Measurements from ENCODE around the gene TNFRSF4.
A peak's percentile ranks its signal among the peaks of the same experiment; 100 is the strongest.

The TNFRSF4 gene

GRCh38 chr1:1236945-1237873 is 23.3 kb upstream of the TNFRSF4 start:
- H3K27ac ChIP-seq (ENCODE audit: insufficient read depth in 1 of 2, low read depth in 1 of 2, low read length in 2 of 2, poor library complexity in 1 of 2, severe bottlenecking in 2 of 2), result no peak overlapping the region
- H3K9me3 ChIP-seq (ENCODE audit: control extremely low read depth in 1 of 5, control insufficient read depth in 4 of 5, insufficient read depth in 2 of 5, low read depth in 1 of 5, low read length in 4 of 5), result no peaks in the 10 kb centered on the region
- peaks cover 0 to 19% (median 14%) of the 10 kb centered on the region in 4 experiments for H3K4me1 ChIP-seq (ENCODE audit: control extremely low read depth in 1 of 4, control insufficient read depth in 4 of 4, insufficient read depth in 4 of 4, low read length in 3 of 4)
- peaks cover 0 to 34% (median 0%) of the 10 kb centered on the region in 5 experiments for H3K27me3 ChIP-seq (replicated peaks in 2 of 5; ENCODE audit: control insufficient read depth in 4 of 5, insufficient read depth in 5 of 5, low read length in 4 of 5)
- 63% methylated on average over 29 of the region's 34 CpGs for WGBS (ENCODE audit: insufficient coverage)
- POLR2A ChIA-PET, result no interaction called here
- no peak for DNase-seq
- peaks cover 0 to 18% (median 16%) of the 10 kb centered on the region in 4 experiments for H3K36me3 ChIP-seq (ENCODE audit: control insufficient read depth in 4 of 4, insufficient read depth in 4 of 4, low read length in 3 of 4)
- CTCF ChIA-PET, result interaction anchor here (1.3 to 2.7 kb wide), 3 partner anchors 14 to 205 kb away, joined by 3 to 11 read pairs (median 3); no protein-coding TSS in a partner anchor
- no peak overlapping the region for H3K4me3 ChIP-seq (ENCODE audit: control insufficient read depth in 1 of 7, extremely low read depth in 1 of 7, insufficient read depth in 4 of 7, low read depth in 2 of 7, low read length in 6 of 7)

GRCh38 chr1:1236176-1236763 is 22.3 kb upstream of the TNFRSF4 start:
- peaks cover 0 to 19% (median 16%) of the 10 kb centered on the region in 4 experiments for H3K4me1 ChIP-seq (ENCODE audit: control extremely low read depth in 1 of 4, control insufficient read depth in 4 of 4, insufficient read depth in 4 of 4, low read length in 3 of 4)
- no peak overlapping the region for H3K27ac ChIP-seq (ENCODE audit: insufficient read depth in 1 of 2, low read depth in 1 of 2, low read length in 2 of 2, poor library complexity in 1 of 2, severe bottlenecking in 2 of 2)
- CTCF ChIA-PET, result interaction anchor here (1.3 to 2.7 kb wide), 3 partner anchors 15 to 204 kb away, joined by 3 to 11 read pairs (median 3); no protein-coding TSS in a partner anchor

GRCh38 chr1:1235016-1235744 is 21.2 kb upstream of the TNFRSF4 start:
- H3K27me3 ChIP-seq (replicated peaks in 2 of 5; ENCODE audit: control insufficient read depth in 4 of 5, insufficient read depth in 5 of 5, low read length in 4 of 5), result peaks cover 0 to 31% (median 0%) of the 10 kb centered on the region in 5 experiments
- no peaks in the 10 kb centered on the region for H3K9me3 ChIP-seq (ENCODE audit: control extremely low read depth in 1 of 5, control insufficient read depth in 4 of 5, insufficient read depth in 2 of 5, low read depth in 1 of 5, low read length in 4 of 5)
- ChIA-PET POLR2A (no interaction called here), CTCF (interaction anchor here (1.3 kb wide), 1 partner anchor 15 kb away, joined by 6 read pairs; no protein-coding TSS in a partner anchor)
- H3K4me3 ChIP-seq (ENCODE audit: control insufficient read depth in 1 of 7, extremely low read depth in 1 of 7, insufficient read depth in 4 of 7, low read depth in 2 of 7, low read length in 6 of 7), result no peak overlapping the region
- H3K4me1 ChIP-seq (ENCODE audit: control extremely low read depth in 1 of 4, control insufficient read depth in 4 of 4, insufficient read depth in 4 of 4, low read length in 3 of 4), result peaks cover 4 to 30% (median 26%) of the 10 kb centered on the region in 4 experiments
- DNase-seq, result no peak
- H3K36me3 ChIP-seq (ENCODE audit: control insufficient read depth in 4 of 4, insufficient read depth in 4 of 4, low read length in 3 of 4), result peaks cover 0 to 18% (median 16%) of the 10 kb centered on the region in 4 experiments
- 96% methylated on average over 23 of the region's 27 CpGs for WGBS (ENCODE audit: insufficient coverage)
- H3K27ac ChIP-seq (ENCODE audit: insufficient read depth in 1 of 2, low read depth in 1 of 2, low read length in 2 of 2, poor library complexity in 1 of 2, severe bottlenecking in 2 of 2), result no peak overlapping the region

More at GRCh38 chr1:1236176-1236763, 22.3 kb upstream of the TNFRSF4 start:
- 96% methylated on average over 19 of the region's 22 CpGs for WGBS (ENCODE audit: insufficient coverage)
- Histone ChIP-seq H3K9me3 (ENCODE audit: control extremely low read depth in 1 of 5, control insufficient read depth in 4 of 5, insufficient read depth in 2 of 5, low read depth in 1 of 5, low read length in 4 of 5) (no peaks in the 10 kb centered on the region), H3K4me3 (ENCODE audit: control insufficient read depth in 1 of 7, extremely low read depth in 1 of 7, insufficient read depth in 4 of 7, low read depth in 2 of 7, low read length in 6 of 7) (no peak overlapping the region), H3K36me3 (ENCODE audit: control insufficient read depth in 4 of 4, insufficient read depth in 4 of 4, low read length in 3 of 4) (peaks cover 0 to 18% (median 16%) of the 10 kb centered on the region in 4 experiments), H3K27me3 (replicated peaks in 2 of 5; ENCODE audit: control insufficient read depth in 4 of 5, insufficient read depth in 5 of 5, low read length in 4 of 5) (peaks cover 0 to 34% (median 0%) of the 10 kb centered on the region in 5 experiments)
- POLR2A ChIA-PET, result no interaction called here
- DNase-seq, result no peak

- POLR2A ChIA-PET, result no interaction called here
Measured at GRCh38 chr1:1234180-1234808, 20.3 kb upstream of the TNFRSF4 start.

GRCh38 chr1:1233567-1233892 is 19.6 kb upstream of the TNFRSF4 start:
- H3K27me3 ChIP-seq (replicated peaks in 2 of 5; ENCODE audit: control insufficient read depth in 4 of 5, insufficient read depth in 5 of 5, low read length in 4 of 5), result peaks cover 0 to 15% (median 0%) of the 10 kb centered on the region in 5 experiments
- peaks cover 0 to 32% (median 20%) of the 10 kb centered on the region in 4 experiments for H3K36me3 ChIP-seq (ENCODE audit: control insufficient read depth in 4 of 4, insufficient read depth in 4 of 4, low read length in 3 of 4)
- ChIA-PET CTCF (no interaction called here), POLR2A (no interaction called here)
- H3K4me1 ChIP-seq (ENCODE audit: control extremely low read depth in 1 of 4, control insufficient read depth in 4 of 4, insufficient read depth in 4 of 4, low read length in 3 of 4), result peaks cover 4 to 35% (median 33%) of the 10 kb centered on the region in 4 experiments
- H3K27ac ChIP-seq (ENCODE audit: insufficient read depth in 1 of 2, low read depth in 1 of 2, low read length in 2 of 2, poor library complexity in 1 of 2, severe bottlenecking in 2 of 2), result no peak overlapping the region
- 96% methylated on average over 15 of the region's 15 CpGs for WGBS (ENCODE audit: insufficient coverage)
- DNase-seq, result no peak
- no peaks in the 10 kb centered on the region for H3K9me3 ChIP-seq (ENCODE audit: control extremely low read depth in 1 of 5, control insufficient read depth in 4 of 5, insufficient read depth in 2 of 5, low read depth in 1 of 5, low read length in 4 of 5)
- H3K4me3 ChIP-seq (ENCODE audit: control insufficient read depth in 1 of 7, extremely low read depth in 1 of 7, insufficient read depth in 4 of 7, low read depth in 2 of 7, low read length in 6 of 7), result peak overlapping the region in 2 of 7 experiments; percentile 64 to 94

More at GRCh38 chr1:1234180-1234808, 20.3 kb upstream of the TNFRSF4 start:
- 95% methylated on average over 23 of the region's 28 CpGs for WGBS (ENCODE audit: insufficient coverage)
- no peak for DNase-seq
- CTCF ChIA-PET, result interaction anchor here (1.3 kb wide), 1 partner anchor 16 kb away, joined by 6 read pairs; no protein-coding TSS in a partner anchor
- Histone ChIP-seq H3K27me3 (replicated peaks in 2 of 5; ENCODE audit: control insufficient read depth in 4 of 5, insufficient read depth in 5 of 5, low read length in 4 of 5) (peaks cover 0 to 23% (median 0%) of the 10 kb centered on the region in 5 experiments), H3K9me3 (ENCODE audit: control extremely low read depth in 1 of 5, control insufficient read depth in 4 of 5, insufficient read depth in 2 of 5, low read depth in 1 of 5, low read length in 4 of 5) (no peaks in the 10 kb centered on the region), H3K4me3 (ENCODE audit: control insufficient read depth in 1 of 7, extremely low read depth in 1 of 7, insufficient read depth in 4 of 7, low read depth in 2 of 7, low read length in 6 of 7) (no peak overlapping the region), H3K4me1 (ENCODE audit: control extremely low read depth in 1 of 4, control insufficient read depth in 4 of 4, insufficient read depth in 4 of 4, low read length in 3 of 4) (peaks cover 4 to 35% (median 33%) of the 10 kb centered on the region in 4 experiments), H3K36me3 (ENCODE audit: control insufficient read depth in 4 of 4, insufficient read depth in 4 of 4, low read length in 3 of 4) (peaks cover 0 to 25% (median 16%) of the 10 kb centered on the region in 4 experiments), H3K27ac (ENCODE audit: insufficient read depth in 1 of 2, low read depth in 1 of 2, low read length in 2 of 2, poor library complexity in 1 of 2, severe bottlenecking in 2 of 2) (no peak overlapping the region)

GRCh38 chr1:1232796-1233566 is 19.0 kb upstream of the TNFRSF4 start:
- POLR2A ChIA-PET, result interaction anchor here (1.4 kb wide), 1 partner anchor 20 kb away, joined by 5 read pairs; no protein-coding TSS in a partner anchor
- DNase-seq, result no peak
- 85% methylated on average over 94 of the region's 98 CpGs for WGBS (ENCODE audit: insufficient coverage)
- CTCF ChIA-PET, result no interaction called here
- Histone ChIP-seq H3K4me3 (ENCODE audit: control insufficient read depth in 1 of 7, extremely low read depth in 1 of 7, insufficient read depth in 4 of 7, low read depth in 2 of 7, low read length in 6 of 7) (peak overlapping the region in 5 of 7 experiments; percentile 32 to 94 (median 64)), H3K4me1 (ENCODE audit: control extremely low read depth in 1 of 4, control insufficient read depth in 4 of 4, insufficient read depth in 4 of 4, low read length in 3 of 4) (peaks cover 4 to 35% (median 33%) of the 10 kb centered on the region in 4 experiments), H3K27ac (ENCODE audit: insufficient read depth in 1 of 2, low read depth in 1 of 2, low read length in 2 of 2, poor library complexity in 1 of 2, severe bottlenecking in 2 of 2) (no peak overlapping the region), H3K36me3 (ENCODE audit: control insufficient read depth in 4 of 4, insufficient read depth in 4 of 4, low read length in 3 of 4) (peaks cover 0 to 37% (median 24%) of the 10 kb centered on the region in 4 experiments), H3K9me3 (ENCODE audit: control extremely low read depth in 1 of 5, control insufficient read depth in 4 of 5, insufficient read depth in 2 of 5, low read depth in 1 of 5, low read length in 4 of 5) (no peaks in the 10 kb centered on the region), H3K27me3 (replicated peaks in 2 of 5; ENCODE audit: control insufficient read depth in 4 of 5, insufficient read depth in 5 of 5, low read length in 4 of 5) (peaks cover 0 to 10% (median 0%) of the 10 kb centered on the region in 5 experiments)
